Uterus (tissue), 4 donors: Measurements from ENCODE around the gene CAMTA1. TPM values are rescaled to one million over a fixed set of nuclear protein-coding genes. Genes with fewer than 3 reads are reported as not detected.

Source experiments
- DNase-seq, 2 donors: peaks; one replicate each; pipeline ENCODE4 v3.0.0-alpha.2; 2019 to 2020
- H3K27ac ChIP-seq, 2 donors: fragments of 200-600 bp; sonication (generic); 1 replicate in 1 of 2; 2 replicates in 1 of 2; pipeline ENCODE4 v1.5.1; 2016 to 2018
- H3K27me3 ChIP-seq, 2 donors: fragments of 200-600 bp; sonication (generic); one replicate each; pipeline ENCODE4 v1.5.1; 2018 to 2019; ENCODE audit warnings: control low read depth in 1 of 2
- H3K36me3 ChIP-seq, 2 donors: fragments of 200-600 bp; sonication (generic); one replicate each; pipeline ENCODE4 v1.5.1; 2019; ENCODE audit warnings: control low read depth in 1 of 2
- H3K4me1 ChIP-seq, 2 donors: fragments of 200-600 bp; sonication (generic); one replicate each; pipeline ENCODE4 v1.5.1; 2018 to 2019; ENCODE audit warnings: control low read depth in 1 of 2
- H3K4me3 ChIP-seq, 2 donors: fragments of 200-600 bp; sonication (generic); 1 replicate in 1 of 2; 2 replicates in 1 of 2; pipeline ENCODE4 v1.5.1; 2018 to 2019; ENCODE audit warnings: mild to moderate bottlenecking in 1 of 2
- H3K9me3 ChIP-seq, 2 donors: fragments of 200-600 bp; sonication (generic); one replicate each; pipeline ENCODE4 v1.5.1; 2019; ENCODE audit warnings: control low read depth in 1 of 2
- CTCF ChIP-seq, 4 experiments: fragments of 200-600 bp in 2 of 4; fragments of 450-650 bp in 2 of 4; sonication (generic) in 2 of 4; IDR thresholded peaks; one replicate each; pipeline ENCODE4 v1.5.1; 2016 to 2019; ENCODE audit warnings: antibody characterized with exemption in 4 of 4, mild to moderate bottlenecking in 2 of 4, moderate library complexity in 1 of 4
- POLR2A ChIP-seq, 2 donors: fragments of 450-650 bp; IDR thresholded peaks; one replicate each; pipeline ENCODE4 v1.6.1; 2016; ENCODE audit warnings: antibody characterized with exemption in 2 of 2, mild to moderate bottlenecking in 1 of 2, moderate library complexity in 1 of 2
- intact Hi-C: fragments of 100-400 bp; cut with DNase I; formaldehyde crosslinking; loops from one replicate; pipeline ENCODE4 v1.15.1; 2023; ENCODE audit warnings: low total_unique reads
- total RNA-seq, 4 donors: library from RNA; depleted of rRNA in 3 of 4; stranded (reverse); fragments of >200 nt in 3 of 4; gene quantifications; one replicate each; pipeline versions ENCODE4 v1.1.0 to v1.2.4, GENCODE V29; 2014 to 2023
- donor health status: DM: yes; HTN: yes; CAD: no.

Gene CAMTA1
- total RNA-seq, 4 donors from 2014 or later: 29.7 to 427 (median 64.8) TPM

- intact Hi-C loops: no loop called here
- no peak overlapping the region for H3K4me3 ChIP-seq
- H3K27me3 ChIP-seq: no peaks in the 10 kb centered on the region
- no peaks in the 10 kb centered on the region for H3K4me1 ChIP-seq
- no peak for TF ChIP-seq CTCF (IDR thresholded peaks at IDR 0.05)
- no peak for TF ChIP-seq POLR2A (IDR thresholded peaks at IDR 0.05)
- H3K27ac ChIP-seq: no peak overlapping the region
- DNase-seq: no peak
- no peaks in the 10 kb centered on the region for H3K9me3 ChIP-seq
- no peaks in the 10 kb centered on the region for H3K36me3 ChIP-seq
These were observed 908.4 kb downstream of the CAMTA1 start for GRCh38 chr1:7693662-7694061.

GRCh38 chr1:7694600-7695496 is 909.6 kb downstream of the CAMTA1 start:
- Histone ChIP-seq H3K36me3 (no peaks in the 10 kb centered on the region), H3K9me3 (no peaks in the 10 kb centered on the region), H3K4me3 (no peak overlapping the region), H3K27me3 (no peaks in the 10 kb centered on the region), H3K27ac (no peak overlapping the region), H3K4me1 (no peaks in the 10 kb centered on the region)
- intact Hi-C loops: no loop called here
- TF ChIP-seq CTCF (IDR thresholded peaks at IDR 0.05): no peak
- no peak for TF ChIP-seq POLR2A (IDR thresholded peaks at IDR 0.05)
- DNase-seq: no peak

GRCh38 chr1:7695497-7696117 is 910.4 kb downstream of the CAMTA1 start:
- no peaks in the 10 kb centered on the region for H3K36me3 ChIP-seq
- H3K4me3 ChIP-seq: no peak overlapping the region
- no peak for DNase-seq
- no peaks in the 10 kb centered on the region for H3K9me3 ChIP-seq
- H3K4me1 ChIP-seq: no peaks in the 10 kb centered on the region
- no peaks in the 10 kb centered on the region for H3K27me3 ChIP-seq
- intact Hi-C loops: no loop called here
- no peak overlapping the region for H3K27ac ChIP-seq
- TF ChIP-seq POLR2A (IDR thresholded peaks at IDR 0.05): no peak
- TF ChIP-seq CTCF (IDR thresholded peaks at IDR 0.05): no peak

GRCh38 chr1:7698641-7699040 is 913.4 kb downstream of the CAMTA1 start:
- no peaks in the 10 kb centered on the region for H3K9me3 ChIP-seq
- TF ChIP-seq CTCF (IDR thresholded peaks at IDR 0.05) (no peak), POLR2A (IDR thresholded peaks at IDR 0.05) (no peak)
- H3K27me3 ChIP-seq: no peaks in the 10 kb centered on the region
- intact Hi-C loops: no loop called here
- no peaks in the 10 kb centered on the region for H3K4me1 ChIP-seq
- H3K27ac ChIP-seq: no peak overlapping the region
- no peak for DNase-seq
- no peak overlapping the region for H3K4me3 ChIP-seq
- H3K36me3 ChIP-seq: no peaks in the 10 kb centered on the region

GRCh38 chr1:7702365-7702764 is 917.1 kb downstream of the CAMTA1 start:
- no peak for DNase-seq
- Histone ChIP-seq H3K36me3 (no peaks in the 10 kb centered on the region), H3K9me3 (no peaks in the 10 kb centered on the region), H3K4me3 (no peak overlapping the region), H3K27ac (no peak overlapping the region), H3K4me1 (peaks cover 0 to 7% of the 10 kb centered on the region in 2 donors), H3K27me3 (no peaks in the 10 kb centered on the region)
- no peak for TF ChIP-seq CTCF (IDR thresholded peaks at IDR 0.05)
- no peak for TF ChIP-seq POLR2A (IDR thresholded peaks at IDR 0.05)
- intact Hi-C loops: no loop called here
